Femur (tissue), 1 donor: ENCODE measurements around the gene BRD8.
A peak's percentile ranks its signal among the peaks of the same experiment; 100 is the strongest.
"Not testable (repeated sequence)": the region's sequence is repeated elsewhere in the genome, so short reads cannot be mapped to it uniquely, and the experiment has no call there.

ENCODE experiments used
- DNase-seq: peaks from one replicate; pipeline ENCODE4 v3.0.0-alpha.2; 2017

The BRD8 gene

GRCh38 chr5:138178516-138179276 is at the start of gene BRD8, which contains the start of gene KIF20A:
TSS of gene BRD8 (minus strand) at chr5:138178630. CDS start at chr5:138178614, 16 bp downstream.
TSS of gene KIF20A (plus strand) at chr5:138179112. CDS start at chr5:138179681, 569 bp downstream.
- peak; percentile 98 for DNase-seq

- no peak for DNase-seq
Observed at GRCh38 chr5:138226910-138227309, 48.5 kb upstream of the BRD8 start.

- DNase-seq: no peak
Observed at GRCh38 chr5:138224712-138225111, 46.3 kb upstream of the BRD8 start.

GRCh38 chr5:138223532-138223931 is 45.1 kb upstream of the BRD8 start:
- DNase-seq: no peak

- DNase-seq: no peak
Observed at GRCh38 chr5:138216799-138217198, 38.4 kb upstream of the BRD8 start.

GRCh38 chr5:138213161-138214029 is 35.0 kb upstream of the BRD8 start, which contains the start of gene CDC23:
TSS of gene CDC23 (minus strand) at chr5:138213323. CDS start at chr5:138213312, 11 bp downstream.
- DNase-seq: peak; percentile 97

GRCh38 chr5:138212828-138213160 is 34.4 kb upstream of the BRD8 start:
- DNase-seq: no peak

- DNase-seq: no peak
Observed at GRCh38 chr5:138210985-138211384, 32.6 kb upstream of the BRD8 start.

- DNase-seq: not testable (repeated sequence)
Observed at GRCh38 chr5:138193859-138194258, 15.4 kb upstream of the BRD8 start.

- DNase-seq: no peak
Observed at GRCh38 chr5:138192826-138193225, 14.4 kb upstream of the BRD8 start.

GRCh38 chr5:138188626-138189025 is 10.2 kb upstream of the BRD8 start:
- DNase-seq: no peak

GRCh38 chr5:138186002-138186447 is 7.6 kb upstream of the BRD8 start:
- DNase-seq: no peak

GRCh38 chr5:138182808-138183207 is 4.4 kb upstream of the BRD8 start:
- DNase-seq: no peak

- DNase-seq: no peak
Observed at GRCh38 chr5:138180841-138181240, 2.4 kb upstream of the BRD8 start.

- no peak for DNase-seq
Observed at GRCh38 chr5:138180183-138180782, 1.9 kb upstream of the BRD8 start.

GRCh38 chr5:138179277-138179857 is 937 bp upstream of the BRD8 start:
- DNase-seq: no peak

- peak; percentile 38 for DNase-seq
Observed at GRCh38 chr5:138177941-138178515, 402 bp downstream of the BRD8 start.

GRCh38 chr5:138170299-138170698 is 8.1 kb downstream of the BRD8 start:
- no peak for DNase-seq

- DNase-seq: no peak
Observed at GRCh38 chr5:138169124-138169523, 9.3 kb downstream of the BRD8 start.

- DNase-seq: no peak
Observed at GRCh38 chr5:138163721-138164120, 14.7 kb downstream of the BRD8 start.

GRCh38 chr5:138160706-138161105 is 17.7 kb downstream of the BRD8 start:
- no peak for DNase-seq

- no peak for DNase-seq
Observed at GRCh38 chr5:138159666-138160065, 18.8 kb downstream of the BRD8 start.

GRCh38 chr5:138157626-138158025 is 20.8 kb downstream of the BRD8 start:
- DNase-seq: no peak
